ENCODE results near the gene NCLN.

GRCh38 chr19:3249408-3249807, 63.7 kb downstream of the NCLN start:
- TF ChIP-seq CTCF (conservative IDR thresholded peaks at IDR 0.05): no peak
- TF ChIP-seq ZFX (IDR thresholded peaks at IDR 0.05): no peak

Data from C4-2B (cell line).